K562 (cell line): ENCODE data around the gene COL4A2. TPM values are rescaled to one million over a fixed set of nuclear protein-coding genes. Genes with fewer than 3 reads are reported as not detected.

Experiments
- CBX1 ChIP-seq: sonication (generic); IDR thresholded peaks from 2 replicates; pipeline ENCODE4 v1.6.1; 2016; ENCODE audit warnings: antibody characterized with exemption, low read depth, mild to moderate bottlenecking
- DIDO1 ChIP-seq: fragments of 450-650 bp; IDR thresholded peaks from 2 replicates; pipeline ENCODE4 v1.6.1; 2016; ENCODE audit warnings: low read depth, missing biosample characterization, missing genetic modification characterization
- EP400 ChIP-seq: fragments of 450-650 bp; IDR thresholded peaks from 2 replicates; pipeline ENCODE4 v1.6.1; 2017; ENCODE audit warnings: antibody characterized with exemption, mild to moderate bottlenecking, moderate library complexity
- NFE2L1 ChIP-seq: fragments of 450-650 bp; IDR thresholded peaks from 2 replicates; pipeline ENCODE4 v1.6.1; 2016; ENCODE audit warnings: missing genetic modification characterization, low read depth, mild to moderate bottlenecking, missing compliant biosample characterization, moderate library complexity, borderline replicate concordance
- PTBP1 ChIP-seq: fragments of 200-400 bp; formaldehyde crosslinking; IDR thresholded peaks from 2 replicates; pipeline ENCODE4 v1.6.1; 2017; ENCODE audit warnings: low read depth, low read length
- PYGO2 ChIP-seq: fragments of 450-650 bp; IDR thresholded peaks from 2 replicates; pipeline ENCODE4 v1.6.1; 2016; ENCODE audit warnings: mild to moderate bottlenecking, missing genetic modification characterization, moderate library complexity, missing compliant biosample characterization
- RBM15 ChIP-seq: fragments of 200-400 bp; formaldehyde crosslinking; IDR thresholded peaks from 2 replicates; pipeline ENCODE4 v1.6.1; 2018; ENCODE audit warnings: mild to moderate bottlenecking, low read length, moderate library complexity; ENCODE audit not compliant: insufficient read depth
- TFAM ChIP-seq: fragments of 250-450 bp; sonication (Bioruptor Pico); conservative IDR thresholded peaks from 2 replicates; pipeline ENCODE4 v1.5.0; 2021; ENCODE audit warnings: mild to moderate bottlenecking, moderate library complexity
- ZNF589 ChIP-seq: fragments of 200-800 bp; sonication (Bioruptor generic); IDR thresholded peaks from 2 replicates; pipeline ENCODE4 v1.6.1; 2016; ENCODE audit warnings: low read depth, missing genetic modification characterization, missing compliant biosample characterization
- ZNF699 ChIP-seq: fragments of 250-450 bp; sonication (Bioruptor Pico); IDR thresholded peaks from 2 replicates; pipeline ENCODE4 v1.8.0; 2021; ENCODE audit warnings: mild to moderate bottlenecking, moderate library complexity; ENCODE audit not compliant: insufficient replicate concordance
- polyA plus RNA-seq, 8 experiments: library from polyadenylated mRNA; depleted of rRNA in 4 of 8; stranded (reverse) in 5 of 8; unstranded in 3 of 8; fragments of >200 nt; fragmentation: Nextera tagmentation in 2 of 8; fragmentation: Illumina TruSeq in 1 of 8; extraction: Ambion mirVana in 2 of 8; extraction: Trizol in 1 of 8; gene quantifications; 2 replicates each; pipeline versions ENCODE4 v1.2.1 to v1.2.3, GENCODE V29; 2011 to 2014; ENCODE audit warnings: inconsistent platforms in 1 of 8, missing spikeins in 1 of 8
- total RNA-seq, 7 experiments: library from RNA; depleted of rRNA in 6 of 7; stranded (reverse); fragments of >200 nt in 6 of 7; fragmentation: Illumina TruSeq in 2 of 7; extraction: Trizol in 2 of 7; gene quantifications; 2 replicates each; pipeline versions ENCODE4 v1.2.1 to v1.2.3, GENCODE V29; 2011 to 2021; ENCODE audit warnings: low replicate concordance in 1 of 7
- TF ChIP-seq, protein P1 (sequence below): fragments of 450-650 bp; IDR thresholded peaks from 2 replicates; pipeline ENCODE4 v1.6.1; 2017; ENCODE audit warnings: antibody characterized with exemption, mild to moderate bottlenecking
- TF ChIP-seq, protein P2 (sequence below): fragments of 250-450 bp; sonication (Bioruptor Pico); IDR thresholded peaks from 2 replicates; pipeline ENCODE4 v1.4.0; 2020; ENCODE audit warnings: mild to moderate bottlenecking, moderate library complexity
- TF ChIP-seq, protein P3 (sequence below), 2 experiments: fragments of 450-650 bp in 1 of 2; sonication (generic) in 1 of 2; formaldehyde crosslinking; conservative IDR thresholded peaks; 2 replicates each; pipeline versions ENCODE4 v1.4.0 to v1.8.1; 2020 to 2022; ENCODE audit warnings: mild to moderate bottlenecking in 1 of 2, missing genetic modification reagents in 1 of 2
- TF ChIP-seq, protein P4 (sequence below): IDR thresholded peaks from 2 replicates; pipeline ENCODE4 v1.6.1; 2012; ENCODE audit warnings: low read depth, low read length, improper control_type of control experiment, borderline replicate concordance

The COL4A2 gene
- total and polyA plus RNA-seq, 9 of the 15 experiments (the other 6 are each of a cell fraction or from before 2014, with no cell fraction given) = 0.13 to 15.2 (median 8.1) TPM

DNA sequence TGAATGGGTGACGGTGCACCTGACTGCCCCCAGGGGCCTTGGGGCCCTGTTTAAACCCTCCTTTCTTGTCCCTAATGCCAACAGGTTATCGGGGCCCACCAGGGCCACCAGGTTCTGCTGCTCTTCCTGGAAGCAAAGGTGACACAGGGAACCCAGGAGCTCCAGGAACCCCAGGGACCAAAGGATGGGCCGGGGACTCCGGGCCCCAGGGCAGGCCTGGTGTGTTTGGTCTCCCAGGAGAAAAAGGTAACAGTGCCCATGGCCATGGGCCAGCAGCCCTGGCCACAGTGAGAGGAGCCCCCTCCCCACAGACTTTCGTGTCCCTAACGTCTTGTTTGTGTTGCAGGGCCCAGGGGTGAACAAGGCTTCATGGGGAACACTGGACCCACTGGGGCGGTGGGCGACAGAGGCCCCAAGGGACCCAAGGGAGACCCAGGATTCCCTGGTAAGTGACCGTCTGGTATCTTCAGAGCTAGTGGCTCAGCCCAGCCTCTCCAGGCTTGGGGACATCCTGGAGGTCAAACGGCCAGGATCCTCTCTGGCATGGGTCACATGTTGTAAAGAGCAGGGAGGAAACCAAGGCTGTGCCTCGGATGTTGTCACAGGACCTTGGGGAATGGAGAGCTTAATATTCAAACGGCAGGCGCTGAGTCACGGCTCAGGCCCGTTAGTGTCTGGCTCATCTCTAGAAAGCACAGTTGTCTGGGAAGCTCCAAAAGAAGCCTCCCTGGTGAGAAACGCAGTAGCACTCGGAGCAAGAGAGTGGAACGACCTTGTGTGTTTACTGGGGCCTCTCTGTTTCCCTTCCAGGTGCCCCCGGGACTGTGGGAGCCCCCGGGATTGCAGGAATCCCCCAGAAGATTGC, 196.2 kb downstream of the COL4A2 start (continued):
- TF ChIP-seq, protein P1, sequence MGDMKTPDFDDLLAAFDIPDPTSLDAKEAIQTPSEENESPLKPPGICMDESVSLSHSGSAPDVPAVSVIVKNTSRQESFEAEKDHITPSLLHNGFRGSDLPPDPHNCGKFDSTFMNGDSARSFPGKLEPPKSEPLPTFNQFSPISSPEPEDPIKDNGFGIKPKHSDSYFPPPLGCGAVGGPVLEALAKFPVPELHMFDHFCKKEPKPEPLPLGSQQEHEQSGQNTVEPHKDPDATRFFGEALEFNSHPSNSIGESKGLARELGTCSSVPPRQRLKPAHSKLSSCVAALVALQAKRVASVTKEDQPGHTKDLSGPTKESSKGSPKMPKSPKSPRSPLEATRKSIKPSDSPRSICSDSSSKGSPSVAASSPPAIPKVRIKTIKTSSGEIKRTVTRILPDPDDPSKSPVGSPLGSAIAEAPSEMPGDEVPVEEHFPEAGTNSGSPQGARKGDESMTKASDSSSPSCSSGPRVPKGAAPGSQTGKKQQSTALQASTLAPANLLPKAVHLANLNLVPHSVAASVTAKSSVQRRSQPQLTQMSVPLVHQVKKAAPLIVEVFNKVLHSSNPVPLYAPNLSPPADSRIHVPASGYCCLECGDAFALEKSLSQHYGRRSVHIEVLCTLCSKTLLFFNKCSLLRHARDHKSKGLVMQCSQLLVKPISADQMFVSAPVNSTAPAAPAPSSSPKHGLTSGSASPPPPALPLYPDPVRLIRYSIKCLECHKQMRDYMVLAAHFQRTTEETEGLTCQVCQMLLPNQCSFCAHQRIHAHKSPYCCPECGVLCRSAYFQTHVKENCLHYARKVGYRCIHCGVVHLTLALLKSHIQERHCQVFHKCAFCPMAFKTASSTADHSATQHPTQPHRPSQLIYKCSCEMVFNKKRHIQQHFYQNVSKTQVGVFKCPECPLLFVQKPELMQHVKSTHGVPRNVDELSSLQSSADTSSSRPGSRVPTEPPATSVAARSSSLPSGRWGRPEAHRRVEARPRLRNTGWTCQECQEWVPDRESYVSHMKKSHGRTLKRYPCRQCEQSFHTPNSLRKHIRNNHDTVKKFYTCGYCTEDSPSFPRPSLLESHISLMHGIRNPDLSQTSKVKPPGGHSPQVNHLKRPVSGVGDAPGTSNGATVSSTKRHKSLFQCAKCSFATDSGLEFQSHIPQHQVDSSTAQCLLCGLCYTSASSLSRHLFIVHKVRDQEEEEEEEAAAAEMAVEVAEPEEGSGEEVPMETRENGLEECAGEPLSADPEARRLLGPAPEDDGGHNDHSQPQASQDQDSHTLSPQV = peak; percentile 87
- 0 out of 2 replicates have a peak, but pooled peaks have one; percentile 21 for TF ChIP-seq EP400
- TF ChIP-seq, protein P2, sequence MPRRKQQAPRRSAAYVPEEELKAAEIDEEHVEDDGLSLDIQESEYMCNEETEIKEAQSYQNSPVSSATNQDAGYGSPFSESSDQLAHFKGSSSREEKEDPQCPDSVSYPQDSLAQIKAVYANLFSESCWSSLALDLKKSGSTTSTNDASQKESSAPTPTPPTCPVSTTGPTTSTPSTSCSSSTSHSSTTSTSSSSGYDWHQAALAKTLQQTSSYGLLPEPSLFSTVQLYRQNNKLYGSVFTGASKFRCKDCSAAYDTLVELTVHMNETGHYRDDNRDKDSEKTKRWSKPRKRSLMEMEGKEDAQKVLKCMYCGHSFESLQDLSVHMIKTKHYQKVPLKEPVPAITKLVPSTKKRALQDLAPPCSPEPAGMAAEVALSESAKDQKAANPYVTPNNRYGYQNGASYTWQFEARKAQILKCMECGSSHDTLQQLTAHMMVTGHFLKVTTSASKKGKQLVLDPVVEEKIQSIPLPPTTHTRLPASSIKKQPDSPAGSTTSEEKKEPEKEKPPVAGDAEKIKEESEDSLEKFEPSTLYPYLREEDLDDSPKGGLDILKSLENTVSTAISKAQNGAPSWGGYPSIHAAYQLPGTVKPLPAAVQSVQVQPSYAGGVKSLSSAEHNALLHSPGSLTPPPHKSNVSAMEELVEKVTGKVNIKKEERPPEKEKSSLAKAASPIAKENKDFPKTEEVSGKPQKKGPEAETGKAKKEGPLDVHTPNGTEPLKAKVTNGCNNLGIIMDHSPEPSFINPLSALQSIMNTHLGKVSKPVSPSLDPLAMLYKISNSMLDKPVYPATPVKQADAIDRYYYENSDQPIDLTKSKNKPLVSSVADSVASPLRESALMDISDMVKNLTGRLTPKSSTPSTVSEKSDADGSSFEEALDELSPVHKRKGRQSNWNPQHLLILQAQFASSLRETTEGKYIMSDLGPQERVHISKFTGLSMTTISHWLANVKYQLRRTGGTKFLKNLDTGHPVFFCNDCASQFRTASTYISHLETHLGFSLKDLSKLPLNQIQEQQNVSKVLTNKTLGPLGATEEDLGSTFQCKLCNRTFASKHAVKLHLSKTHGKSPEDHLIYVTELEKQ (CRISPR knock-in tag) = no peak
- 0 out of 2 replicates have a peak, but pooled peaks have one; percentile 35 for TF ChIP-seq ZNF589 (CRISPR knock-in tag)
- TF ChIP-seq NFE2L1 = no peak
- TF ChIP-seq PTBP1 = no peak
- TF ChIP-seq DIDO1 (tag) = no peak
- TF ChIP-seq, protein P3, sequence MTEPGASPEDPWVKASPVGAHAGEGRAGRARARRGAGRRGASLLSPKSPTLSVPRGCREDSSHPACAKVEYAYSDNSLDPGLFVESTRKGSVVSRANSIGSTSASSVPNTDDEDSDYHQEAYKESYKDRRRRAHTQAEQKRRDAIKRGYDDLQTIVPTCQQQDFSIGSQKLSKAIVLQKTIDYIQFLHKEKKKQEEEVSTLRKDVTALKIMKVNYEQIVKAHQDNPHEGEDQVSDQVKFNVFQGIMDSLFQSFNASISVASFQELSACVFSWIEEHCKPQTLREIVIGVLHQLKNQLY (CRISPR knock-in tag; conservative IDR thresholded peaks at IDR 0.05) = no peak
- TF ChIP-seq, protein P4, sequence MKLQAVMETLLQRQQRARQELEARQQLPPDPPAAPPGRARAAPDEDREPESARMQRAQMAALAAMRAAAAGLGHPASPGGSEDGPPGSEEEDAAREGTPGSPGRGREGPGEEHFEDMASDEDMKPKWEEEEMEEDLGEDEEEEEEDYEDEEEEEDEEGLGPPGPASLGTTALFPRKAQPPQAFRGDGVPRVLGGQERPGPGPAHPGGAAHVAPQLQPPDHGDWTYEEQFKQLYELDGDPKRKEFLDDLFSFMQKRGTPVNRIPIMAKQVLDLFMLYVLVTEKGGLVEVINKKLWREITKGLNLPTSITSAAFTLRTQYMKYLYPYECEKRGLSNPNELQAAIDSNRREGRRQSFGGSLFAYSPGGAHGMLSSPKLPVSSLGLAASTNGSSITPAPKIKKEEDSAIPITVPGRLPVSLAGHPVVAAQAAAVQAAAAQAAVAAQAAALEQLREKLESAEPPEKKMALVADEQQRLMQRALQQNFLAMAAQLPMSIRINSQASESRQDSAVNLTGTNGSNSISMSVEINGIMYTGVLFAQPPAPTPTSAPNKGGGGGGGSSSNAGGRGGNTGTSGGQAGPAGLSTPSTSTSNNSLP = no peak
- TF ChIP-seq PYGO2 (tag) = no peak
- no peak for TF ChIP-seq ZNF699 (CRISPR knock-in tag)
- TF ChIP-seq CBX1 = no peak
- TF ChIP-seq RBM15 = no peak
- TF ChIP-seq TFAM (CRISPR knock-in tag) = no peak
